ENCODE data around the gene PIP5K1C. TPM values are rescaled to one million over a fixed set of nuclear protein-coding genes. Genes with fewer than 3 reads are reported as not detected.
A peak's percentile ranks its signal among the peaks of the same experiment; 100 is the strongest.

Gene PIP5K1C
- total RNA-seq, 1 donor from 2014 or later: 75.7 TPM

GRCh38 chr19:3697094-3697493, 3.2 kb downstream of the PIP5K1C start:
- H3K9me3 Mint-ChIP-seq (ENCODE audit: unreplicated experiment): no peaks in the 10 kb centered on the region
- H3K4me3 Mint-ChIP-seq (ENCODE audit: unreplicated experiment): no peak overlapping the region
- H3K27ac Mint-ChIP-seq (ENCODE audit: unreplicated experiment): peak overlapping the region; percentile 23
- DNase-seq (ENCODE audit: extremely low spot score, unreplicated experiment): no peak
- peaks cover 31% of the 10 kb centered on the region for H3K4me1 Mint-ChIP-seq (ENCODE audit: unreplicated experiment)
- H3K36me3 Mint-ChIP-seq (ENCODE audit: unreplicated experiment): no peaks in the 10 kb centered on the region
- H3K27me3 Mint-ChIP-seq (ENCODE audit: unreplicated experiment): no peaks in the 10 kb centered on the region
- no peak for TF ChIP-seq CTCF (IDR thresholded peaks at IDR 0.05)

- Mint-ChIP-seq H3K27ac (ENCODE audit: unreplicated experiment) (no peak overlapping the region), H3K9me3 (ENCODE audit: unreplicated experiment) (no peaks in the 10 kb centered on the region)
- DNase-seq (ENCODE audit: extremely low spot score, unreplicated experiment): no peak
These were observed 3.6 kb downstream of the PIP5K1C start for GRCh38 chr19:3696660-3696995.

GRCh38 chr19:3695986-3696659, 4.1 kb downstream of the PIP5K1C start:
- no peak for TF ChIP-seq CTCF (IDR thresholded peaks at IDR 0.05)
- H3K27ac Mint-ChIP-seq (ENCODE audit: unreplicated experiment): peak overlapping the region; percentile 57
- H3K36me3 Mint-ChIP-seq (ENCODE audit: unreplicated experiment): no peaks in the 10 kb centered on the region

More at GRCh38 chr19:3696660-3696995, 3.6 kb downstream of the PIP5K1C start:
- no peaks in the 10 kb centered on the region for H3K27me3 Mint-ChIP-seq (ENCODE audit: unreplicated experiment)
- H3K4me3 Mint-ChIP-seq (ENCODE audit: unreplicated experiment): no peak overlapping the region
- peaks cover 32% of the 10 kb centered on the region for H3K4me1 Mint-ChIP-seq (ENCODE audit: unreplicated experiment)
- TF ChIP-seq CTCF (IDR thresholded peaks at IDR 0.05): no peak
- no peaks in the 10 kb centered on the region for H3K36me3 Mint-ChIP-seq (ENCODE audit: unreplicated experiment)

GRCh38 chr19:3695124-3695733, 5.0 kb downstream of the PIP5K1C start:
- no peaks in the 10 kb centered on the region for H3K9me3 Mint-ChIP-seq (ENCODE audit: unreplicated experiment)
- H3K27me3 Mint-ChIP-seq (ENCODE audit: unreplicated experiment): no peaks in the 10 kb centered on the region
- H3K27ac Mint-ChIP-seq (ENCODE audit: unreplicated experiment): no peak overlapping the region
- H3K4me3 Mint-ChIP-seq (ENCODE audit: unreplicated experiment): no peak overlapping the region
- no peak for DNase-seq (ENCODE audit: extremely low spot score, unreplicated experiment)
- H3K36me3 Mint-ChIP-seq (ENCODE audit: unreplicated experiment): peaks cover 6% of the 10 kb centered on the region
- no peak for TF ChIP-seq CTCF (IDR thresholded peaks at IDR 0.05)
- peaks cover 30% of the 10 kb centered on the region for H3K4me1 Mint-ChIP-seq (ENCODE audit: unreplicated experiment)

More at GRCh38 chr19:3695986-3696659, 4.1 kb downstream of the PIP5K1C start:
- Mint-ChIP-seq H3K4me1 (ENCODE audit: unreplicated experiment) (peaks cover 33% of the 10 kb centered on the region), H3K4me3 (ENCODE audit: unreplicated experiment) (no peak overlapping the region), H3K9me3 (ENCODE audit: unreplicated experiment) (no peaks in the 10 kb centered on the region), H3K27me3 (ENCODE audit: unreplicated experiment) (no peaks in the 10 kb centered on the region)
- DNase-seq (ENCODE audit: extremely low spot score, unreplicated experiment): no peak

GRCh38 chr19:3694361-3695123, 5.7 kb downstream of the PIP5K1C start:
- H3K27ac Mint-ChIP-seq (ENCODE audit: unreplicated experiment): no peak overlapping the region
- no peak for DNase-seq (ENCODE audit: extremely low spot score, unreplicated experiment)
- no peak for TF ChIP-seq CTCF (IDR thresholded peaks at IDR 0.05)
- H3K36me3 Mint-ChIP-seq (ENCODE audit: unreplicated experiment): peaks cover 11% of the 10 kb centered on the region
- H3K4me1 Mint-ChIP-seq (ENCODE audit: unreplicated experiment): peaks cover 34% of the 10 kb centered on the region
- H3K4me3 Mint-ChIP-seq (ENCODE audit: unreplicated experiment): no peak overlapping the region
- H3K9me3 Mint-ChIP-seq (ENCODE audit: unreplicated experiment): no peaks in the 10 kb centered on the region
- H3K27me3 Mint-ChIP-seq (ENCODE audit: unreplicated experiment): no peaks in the 10 kb centered on the region
